HepG2 (cell line): ENCODE results near the gene AP2B1.

ENCODE experiments used
- AKAP8 ChIP-seq: sonication (generic); formaldehyde crosslinking; IDR thresholded peaks from 2 replicates; pipeline ENCODE4 v1.5.1; 2020; ENCODE audit warnings: mild to moderate bottlenecking, missing genetic modification reagents
- ESRRA ChIP-seq: sonication (generic); formaldehyde crosslinking; IDR thresholded peaks from 2 replicates; pipeline ENCODE4 v1.5.1; 2020; ENCODE audit warnings: mild to moderate bottlenecking, low read depth, missing genetic modification reagents
- HIVEP1 ChIP-seq: sonication (generic); formaldehyde crosslinking; IDR thresholded peaks from 2 replicates; pipeline ENCODE4 v1.4.0; 2020; ENCODE audit warnings: mild to moderate bottlenecking, missing genetic modification reagents
- RARG ChIP-seq: sonication (generic); formaldehyde crosslinking; IDR thresholded peaks from 2 replicates; pipeline ENCODE4 v1.4.0; 2020; ENCODE audit warnings: low read depth, mild to moderate bottlenecking, missing genetic modification reagents
- RORA ChIP-seq: sonication (generic); formaldehyde crosslinking; IDR thresholded peaks from 2 replicates; pipeline ENCODE4 v1.5.0; 2020; ENCODE audit warnings: mild to moderate bottlenecking, missing genetic modification reagents, moderate library complexity
- ZFP62 ChIP-seq: sonication (generic); formaldehyde crosslinking; IDR thresholded peaks from 2 replicates; pipeline ENCODE4 v1.4.0; 2020; ENCODE audit warnings: missing genetic modification reagents
- TF ChIP-seq, protein P1 (sequence below): sonication (generic); formaldehyde crosslinking; IDR thresholded peaks from 2 replicates; pipeline ENCODE4 v1.5.0; 2020; ENCODE audit warnings: mild to moderate bottlenecking, missing genetic modification reagents, moderate library complexity
- TF ChIP-seq, protein P2 (sequence below): sonication (generic); formaldehyde crosslinking; conservative IDR thresholded peaks from 2 replicates; pipeline ENCODE4 v1.8.0; 2022; ENCODE audit warnings: mild to moderate bottlenecking, moderate library complexity, missing genetic modification reagents
- TF ChIP-seq, protein P3 (sequence below): sonication (generic); formaldehyde crosslinking; IDR thresholded peaks from 2 replicates; pipeline ENCODE4 v1.4.0; 2020; ENCODE audit warnings: missing genetic modification reagents
- TF ChIP-seq, protein P4 (sequence below): sonication (generic); formaldehyde crosslinking; IDR thresholded peaks from 2 replicates; pipeline ENCODE4 v1.5.0; 2020; ENCODE audit warnings: mild to moderate bottlenecking, low read depth, missing genetic modification reagents, borderline replicate concordance
- TF ChIP-seq, protein P5 (sequence below): sonication (generic); formaldehyde crosslinking; IDR thresholded peaks from 2 replicates; pipeline ENCODE4 v1.4.0; 2020; ENCODE audit warnings: missing genetic modification reagents

DNA sequence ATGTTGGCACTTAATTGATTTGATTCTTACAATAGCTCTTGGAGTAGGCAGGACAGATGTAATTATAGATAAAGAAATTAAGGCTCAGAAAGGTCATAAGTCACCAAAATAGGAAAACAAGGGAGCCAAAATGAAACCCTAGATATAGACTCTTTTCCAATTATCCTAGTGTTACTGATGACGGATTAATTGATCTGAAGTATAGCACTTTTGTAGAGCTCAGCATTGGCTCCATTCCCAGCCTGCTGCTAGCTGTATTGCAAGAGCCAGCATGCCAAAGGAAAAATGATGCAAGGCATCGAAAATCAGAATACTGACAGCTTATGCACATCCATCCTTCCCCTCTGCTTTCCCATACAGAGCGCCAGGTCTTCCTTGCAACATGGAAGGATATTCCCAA, 122.8 kb downstream of the AP2B1 start:
- TF ChIP-seq, protein P1, sequence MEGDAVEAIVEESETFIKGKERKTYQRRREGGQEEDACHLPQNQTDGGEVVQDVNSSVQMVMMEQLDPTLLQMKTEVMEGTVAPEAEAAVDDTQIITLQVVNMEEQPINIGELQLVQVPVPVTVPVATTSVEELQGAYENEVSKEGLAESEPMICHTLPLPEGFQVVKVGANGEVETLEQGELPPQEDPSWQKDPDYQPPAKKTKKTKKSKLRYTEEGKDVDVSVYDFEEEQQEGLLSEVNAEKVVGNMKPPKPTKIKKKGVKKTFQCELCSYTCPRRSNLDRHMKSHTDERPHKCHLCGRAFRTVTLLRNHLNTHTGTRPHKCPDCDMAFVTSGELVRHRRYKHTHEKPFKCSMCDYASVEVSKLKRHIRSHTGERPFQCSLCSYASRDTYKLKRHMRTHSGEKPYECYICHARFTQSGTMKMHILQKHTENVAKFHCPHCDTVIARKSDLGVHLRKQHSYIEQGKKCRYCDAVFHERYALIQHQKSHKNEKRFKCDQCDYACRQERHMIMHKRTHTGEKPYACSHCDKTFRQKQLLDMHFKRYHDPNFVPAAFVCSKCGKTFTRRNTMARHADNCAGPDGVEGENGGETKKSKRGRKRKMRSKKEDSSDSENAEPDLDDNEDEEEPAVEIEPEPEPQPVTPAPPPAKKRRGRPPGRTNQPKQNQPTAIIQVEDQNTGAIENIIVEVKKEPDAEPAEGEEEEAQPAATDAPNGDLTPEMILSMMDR (CRISPR knock-in tag) = no peak
- TF ChIP-seq, protein P2, sequence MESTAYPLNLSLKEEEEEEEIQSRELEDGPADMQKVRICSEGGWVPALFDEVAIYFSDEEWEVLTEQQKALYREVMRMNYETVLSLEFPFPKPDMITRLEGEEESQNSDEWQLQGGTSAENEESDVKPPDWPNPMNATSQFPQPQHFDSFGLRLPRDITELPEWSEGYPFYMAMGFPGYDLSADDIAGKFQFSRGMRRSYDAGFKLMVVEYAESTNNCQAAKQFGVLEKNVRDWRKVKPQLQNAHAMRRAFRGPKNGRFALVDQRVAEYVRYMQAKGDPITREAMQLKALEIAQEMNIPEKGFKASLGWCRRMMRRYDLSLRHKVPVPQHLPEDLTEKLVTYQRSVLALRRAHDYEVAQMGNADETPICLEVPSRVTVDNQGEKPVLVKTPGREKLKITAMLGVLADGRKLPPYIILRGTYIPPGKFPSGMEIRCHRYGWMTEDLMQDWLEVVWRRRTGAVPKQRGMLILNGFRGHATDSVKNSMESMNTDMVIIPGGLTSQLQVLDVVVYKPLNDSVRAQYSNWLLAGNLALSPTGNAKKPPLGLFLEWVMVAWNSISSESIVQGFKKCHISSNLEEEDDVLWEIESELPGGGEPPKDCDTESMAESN (CRISPR knock-in tag) = no peak
- no peak for TF ChIP-seq AKAP8 (CRISPR knock-in tag)
- TF ChIP-seq HIVEP1 (CRISPR knock-in tag) = no peak
- TF ChIP-seq RARG (CRISPR knock-in tag) = no peak
- no peak for TF ChIP-seq ESRRA (CRISPR knock-in tag)
- TF ChIP-seq, protein P3, sequence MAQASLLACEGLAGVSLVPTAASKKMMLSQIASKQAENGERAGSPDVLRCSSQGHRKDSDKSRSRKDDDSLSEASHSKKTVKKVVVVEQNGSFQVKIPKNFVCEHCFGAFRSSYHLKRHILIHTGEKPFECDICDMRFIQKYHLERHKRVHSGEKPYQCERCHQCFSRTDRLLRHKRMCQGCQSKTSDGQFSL (CRISPR knock-in tag) = no peak
- TF ChIP-seq, protein P4, sequence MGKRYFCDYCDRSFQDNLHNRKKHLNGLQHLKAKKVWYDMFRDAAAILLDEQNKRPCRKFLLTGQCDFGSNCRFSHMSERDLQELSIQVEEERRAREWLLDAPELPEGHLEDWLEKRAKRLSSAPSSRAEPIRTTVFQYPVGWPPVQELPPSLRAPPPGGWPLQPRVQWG (CRISPR knock-in tag) = no peak
- TF ChIP-seq, protein P5, sequence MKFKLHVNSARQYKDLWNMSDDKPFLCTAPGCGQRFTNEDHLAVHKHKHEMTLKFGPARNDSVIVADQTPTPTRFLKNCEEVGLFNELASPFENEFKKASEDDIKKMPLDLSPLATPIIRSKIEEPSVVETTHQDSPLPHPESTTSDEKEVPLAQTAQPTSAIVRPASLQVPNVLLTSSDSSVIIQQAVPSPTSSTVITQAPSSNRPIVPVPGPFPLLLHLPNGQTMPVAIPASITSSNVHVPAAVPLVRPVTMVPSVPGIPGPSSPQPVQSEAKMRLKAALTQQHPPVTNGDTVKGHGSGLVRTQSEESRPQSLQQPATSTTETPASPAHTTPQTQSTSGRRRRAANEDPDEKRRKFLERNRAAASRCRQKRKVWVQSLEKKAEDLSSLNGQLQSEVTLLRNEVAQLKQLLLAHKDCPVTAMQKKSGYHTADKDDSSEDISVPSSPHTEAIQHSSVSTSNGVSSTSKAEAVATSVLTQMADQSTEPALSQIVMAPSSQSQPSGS (CRISPR knock-in tag) = no peak
- TF ChIP-seq RORA (CRISPR knock-in tag) = no peak
- no peak for TF ChIP-seq ZFP62
